Transverse colon (tissue), 4 donors: Measurements from ENCODE around the gene HES3. TPM values are rescaled to one million over a fixed set of nuclear protein-coding genes. Genes with fewer than 3 reads are reported as not detected.

ENCODE experiments used
- DNase-seq: peaks from one replicate; pipeline ENCODE4 v3.0.0-alpha.2; 2019
- H3K27ac ChIP-seq, 4 donors: fragments of 200-600 bp; sonication (generic); 2 replicates each; pipeline ENCODE4 v1.5.1; 2016 to 2018; ENCODE audit warnings: inconsistent platforms in 4 of 4
- H3K27me3 ChIP-seq: fragments of 200-600 bp; sonication (generic); 2 replicates; pipeline ENCODE4 v1.5.1; 2017; ENCODE audit warnings: inconsistent platforms
- H3K36me3 ChIP-seq, 4 donors: fragments of 200-600 bp; sonication (generic); 2 replicates each; pipeline ENCODE4 v1.5.1; 2017 to 2019; ENCODE audit warnings: inconsistent platforms in 4 of 4
- H3K4me1 ChIP-seq, 4 donors: fragments of 200-600 bp; sonication (generic); 2 replicates each; pipeline ENCODE4 v1.5.1; 2017 to 2020; ENCODE audit warnings: inconsistent platforms in 4 of 4
- H3K4me3 ChIP-seq, 4 donors: fragments of 200-600 bp; sonication (generic); 1 replicate in 1 of 4; 2 replicates in 3 of 4; pipeline versions ENCODE4 v1.5.1 to v1.6.1; 2017 to 2019; ENCODE audit warnings: inconsistent platforms in 4 of 4
- H3K9me3 ChIP-seq, 2 donors: fragments of 200-600 bp; sonication (generic); 2 replicates each; pipeline ENCODE4 v1.5.1; 2017 to 2019; ENCODE audit warnings: inconsistent platforms in 2 of 2
- CTCF ChIP-seq, 5 experiments: fragments of 200-600 bp in 3 of 5; fragments of 450-650 bp in 2 of 5; sonication (generic) in 3 of 5; IDR thresholded peaks; 1 replicate in 2 of 5; 2 replicates in 3 of 5; pipeline ENCODE4 v1.5.1; 2016 to 2017; ENCODE audit warnings: antibody characterized with exemption in 5 of 5, inconsistent platforms in 3 of 5, mild to moderate bottlenecking in 2 of 5, moderate library complexity in 1 of 5
- EP300 ChIP-seq: sonication (generic); formaldehyde crosslinking; IDR thresholded peaks from one replicate; pipeline ENCODE4 v1.6.1; 2017; ENCODE audit warnings: antibody characterized with exemption, low read depth
- POLR2A ChIP-seq: fragments of 450-650 bp; IDR thresholded peaks from one replicate; pipeline ENCODE4 v1.6.1; 2016; ENCODE audit warnings: antibody characterized with exemption, mild to moderate bottlenecking, moderate library complexity
- POLR2AphosphoS5 ChIP-seq, 3 donors: sonication (generic); formaldehyde crosslinking; IDR thresholded peaks; one replicate each; pipeline ENCODE4 v1.6.1; 2016; ENCODE audit warnings: antibody characterized with exemption in 3 of 3
- WGBS, 2 donors: methylation state at CpG; one replicate each; pipeline ENCODE4 v1.1.5; 2018; ENCODE audit warnings: low coverage in 1 of 2; 5-methylcytosine and 5-hydroxymethylcytosine counted together
- in situ Hi-C, 4 donors: fragments of 200-750 bp; cut with MboI; loops; one replicate each; pipeline versions ENCODE4 v1.15.0 to v1.15.1; 2017; ENCODE audit warnings: low sequenced_read_pairs in 3 of 4, low pct_ligation_motif_present in 1 of 4, low pct_unique_long_range_greater_than_20kb in 1 of 4
- intact Hi-C: fragments of 100-400 bp; cut with DNase I; formaldehyde crosslinking; loops from one replicate; pipeline ENCODE4 v1.15.1; 2023; ENCODE audit warnings: low total_unique reads
- total RNA-seq, 4 donors: library from RNA; depleted of rRNA; stranded (reverse); fragments of >200 nt; gene quantifications; one replicate each; pipeline ENCODE4 v1.1.0, GENCODE V29; 2016

HES3 gene
- total RNA-seq, 4 donors from 2014 or later = not detected

- WGBS, 2 donors = 1% methylated on average over 31 of the region's 66 CpGs; no CpG with 5 or more reads in 1 of the 2 donors
- peak; percentile 79 for DNase-seq
- TF ChIP-seq POLR2A (peak; percentile 87), POLR2AphosphoS5 (IDR thresholded peaks at IDR 0.05) (peak in 2 of 3 donors; percentile 77 to 80), EP300 (no peak), CTCF (IDR thresholded peaks at IDR 0.05) (no peak)
- in situ Hi-C loops (no loop called here), intact Hi-C loops (no loop called here)
- Histone ChIP-seq H3K4me1 (peaks cover 6 to 46% (median 30%) of the 10 kb centered on the region in 4 donors), H3K27me3 (no peaks in the 10 kb centered on the region), H3K4me3 (peak within 1 kb of the TSS; percentile 39 to 66 (median 56)), H3K36me3 (no peaks in the 10 kb centered on the region), H3K9me3 (no peaks in the 10 kb centered on the region), H3K27ac (peak within 1 kb of the TSS; percentile 78 to 85 (median 85))
These were observed 38.0 kb upstream of the HES3 start, which contains the start of gene RNF207 for GRCh38 chr1:6205849-6206519. Gene RNF207, plus strand, starts transcription at chr1:6206119. Its CDS starts 417 bp downstream, at chr1:6206536.

GRCh38 chr1:6206520-6206855 is 37.5 kb upstream of the HES3 start:
- WGBS, 2 donors = 56% methylated on average over 25 of the region's 25 CpGs; no CpG with 5 or more reads in 1 of the 2 donors
- intact Hi-C loops = no loop called here
- Histone ChIP-seq H3K27me3 (no peaks in the 10 kb centered on the region), H3K36me3 (no peaks in the 10 kb centered on the region), H3K9me3 (no peaks in the 10 kb centered on the region), H3K4me1 (peaks cover 6 to 46% (median 30%) of the 10 kb centered on the region in 4 donors), H3K27ac (peak overlapping the region; percentile 78 to 85 (median 85)), H3K4me3 (peak overlapping the region; percentile 39 to 66 (median 56))
- in situ Hi-C loops = no loop called here
- DNase-seq = no peak
- no peak for TF ChIP-seq CTCF (IDR thresholded peaks at IDR 0.05)
- no peak for TF ChIP-seq POLR2A
- TF ChIP-seq EP300 = no peak
- no peak for TF ChIP-seq POLR2AphosphoS5 (IDR thresholded peaks at IDR 0.05)

GRCh38 chr1:6207075-6207885 is 36.7 kb upstream of the HES3 start:
- in situ Hi-C loops = no loop called here
- intact Hi-C loops = no loop called here
- Histone ChIP-seq H3K4me3 (peak overlapping the region in 1 of 4 donors; percentile 66), H3K36me3 (no peaks in the 10 kb centered on the region), H3K27ac (no peak overlapping the region), H3K9me3 (no peaks in the 10 kb centered on the region), H3K27me3 (no peaks in the 10 kb centered on the region), H3K4me1 (peaks cover 6 to 46% (median 30%) of the 10 kb centered on the region in 4 donors)
- no peak for TF ChIP-seq POLR2A
- TF ChIP-seq POLR2AphosphoS5 (IDR thresholded peaks at IDR 0.05) = no peak
- TF ChIP-seq EP300 = no peak
- no peak for TF ChIP-seq CTCF (IDR thresholded peaks at IDR 0.05)
- WGBS, 2 donors = 86% methylated on average over 13 of the region's 19 CpGs; no CpG with 5 or more reads in 1 of the 2 donors
- no peak for DNase-seq

- in situ Hi-C loops (no loop called here), intact Hi-C loops (no loop called here)
- Histone ChIP-seq H3K9me3 (no peaks in the 10 kb centered on the region), H3K27me3 (no peaks in the 10 kb centered on the region), H3K4me1 (peaks cover 6 to 46% (median 30%) of the 10 kb centered on the region in 4 donors), H3K4me3 (no peak overlapping the region), H3K36me3 (no peaks in the 10 kb centered on the region), H3K27ac (no peak overlapping the region)
- no peak for DNase-seq
- TF ChIP-seq CTCF (IDR thresholded peaks at IDR 0.05) (no peak), POLR2AphosphoS5 (IDR thresholded peaks at IDR 0.05) (no peak), POLR2A (no peak), EP300 (no peak)
- 92% methylated on average over 10 of the region's 10 CpGs; no CpG with 5 or more reads in 1 of the 2 donors for WGBS, 2 donors
These were observed 36.1 kb upstream of the HES3 start for GRCh38 chr1:6207921-6208320.
